Forelimb muscle (tissue), 1 donor: ENCODE measurements around the gene XIRP2. TPM values are rescaled to one million over a fixed set of nuclear protein-coding genes. Genes with fewer than 3 reads are reported as not detected.

Experiments
- DNase-seq: peaks from one replicate; pipeline ENCODE4 v3.0.0-alpha.2; 2013; ENCODE audit warnings: low read depth
- polyA plus RNA-seq: library from polyadenylated mRNA; unstranded; fragments of 120-200 nt; gene quantifications from one replicate; pipeline ENCODE4 v1.2.1, GENCODE V29; 2013; ENCODE audit not compliant: insufficient read length

Gene XIRP2
- polyA plus RNA-seq, 1 donor = 201 TPM

- DNase-seq = no peak
Observed at GRCh38 chr2:167133614-167134013, 245.3 kb downstream of the XIRP2 start.

- DNase-seq = no peak
Observed at GRCh38 chr2:167134381-167135072, 246.2 kb downstream of the XIRP2 start.

GRCh38 chr2:167135706-167136105, 247.4 kb downstream of the XIRP2 start:
- DNase-seq = no peak

GRCh38 chr2:167136879-167137596, 248.8 kb downstream of the XIRP2 start:
- no peak for DNase-seq

- no peak for DNase-seq
Observed at GRCh38 chr2:167140330-167140729, 252.1 kb downstream of the XIRP2 start.

GRCh38 chr2:167140767-167141166, 252.5 kb downstream of the XIRP2 start:
- no peak for DNase-seq

GRCh38 chr2:167142554-167142953, 254.3 kb downstream of the XIRP2 start:
- DNase-seq = no peak

- DNase-seq = no peak
Observed at GRCh38 chr2:167144179-167144898, 256.1 kb downstream of the XIRP2 start.

- DNase-seq = no peak
Observed at GRCh38 chr2:167147271-167147941, 259.1 kb downstream of the XIRP2 start.

- no peak for DNase-seq
Observed at GRCh38 chr2:167151894-167152293, 263.6 kb downstream of the XIRP2 start.

- DNase-seq = no peak
Observed at GRCh38 chr2:167157523-167157922, 269.2 kb downstream of the XIRP2 start.

- DNase-seq = no peak
Observed at GRCh38 chr2:167177196-167177595, 288.9 kb downstream of the XIRP2 start.

- no peak for DNase-seq
Observed at GRCh38 chr2:167181134-167181533, 292.9 kb downstream of the XIRP2 start.

GRCh38 chr2:167181688-167182087, 293.4 kb downstream of the XIRP2 start:
- no peak for DNase-seq

GRCh38 chr2:167182403-167182802, 294.1 kb downstream of the XIRP2 start:
- DNase-seq = no peak

GRCh38 chr2:167183931-167184330, 295.7 kb downstream of the XIRP2 start:
- DNase-seq = no peak

GRCh38 chr2:167186465-167186864, 298.2 kb downstream of the XIRP2 start:
- no peak for DNase-seq

GRCh38 chr2:167187049-167187727, 298.9 kb downstream of the XIRP2 start:
- no peak for DNase-seq

- no peak for DNase-seq
Observed at GRCh38 chr2:167187978-167188967, 300.0 kb downstream of the XIRP2 start.

GRCh38 chr2:167190053-167190452, 301.8 kb downstream of the XIRP2 start:
- DNase-seq = no peak
